Liver (tissue), 9 donors: ENCODE results near the gene TMCO5A. TPM values are rescaled to one million over a fixed set of nuclear protein-coding genes. Genes with fewer than 3 reads are reported as not detected.

Source experiments
- DNase-seq: peaks from one replicate; pipeline ENCODE4 v3.0.0-alpha.2; 2017; ENCODE audit warnings: low spot score
- H3K27ac ChIP-seq, 2 donors: one replicate each; pipeline ENCODE4 v1.7.0; 2013; ENCODE audit warnings: inconsistent platforms in 2 of 2, low read length in 2 of 2, control low read depth in 1 of 2, low read depth in 1 of 2, mild to moderate bottlenecking in 1 of 2
- H3K27me3 ChIP-seq, 4 donors: one replicate each; pipeline versions ENCODE4 v1.6.1 to v1.7.0; 2013; ENCODE audit warnings: low read length in 3 of 4, inconsistent platforms in 1 of 4, mild to moderate bottlenecking in 1 of 4, moderate library complexity in 1 of 4; ENCODE audit not compliant: control insufficient read depth in 4 of 4, insufficient read depth in 4 of 4
- H3K36me3 ChIP-seq, 4 donors: one replicate each; pipeline versions ENCODE4 v1.6.1 to v1.7.0; 2013; ENCODE audit warnings: low read length in 3 of 4, mild to moderate bottlenecking in 3 of 4, low read depth in 1 of 4, moderate library complexity in 1 of 4; ENCODE audit not compliant: control insufficient read depth in 4 of 4, insufficient read depth in 3 of 4
- H3K4me1 ChIP-seq, 4 donors: one replicate each; pipeline versions ENCODE4 v1.6.1 to v1.7.0; 2013; ENCODE audit warnings: low read length in 3 of 4, mild to moderate bottlenecking in 3 of 4, moderate library complexity in 1 of 4; ENCODE audit not compliant: control insufficient read depth in 4 of 4, insufficient read depth in 4 of 4
- H3K4me3 ChIP-seq, 3 donors: one replicate each; pipeline versions ENCODE4 v1.6.1 to v1.7.0; 2013; ENCODE audit warnings: low read length in 3 of 3, control low read depth in 1 of 3, low read depth in 1 of 3, mild to moderate bottlenecking in 1 of 3
- H3K9ac ChIP-seq, 2 donors: one replicate each; pipeline ENCODE4 v1.7.0; 2013; ENCODE audit warnings: low read length in 2 of 2, mild to moderate bottlenecking in 2 of 2, moderate library complexity in 2 of 2, control low read depth in 1 of 2, low read depth in 1 of 2
- H3K9me3 ChIP-seq, 4 donors: one replicate each; pipeline versions ENCODE4 v1.6.1 to v1.7.0; 2013; ENCODE audit warnings: low read length in 3 of 4; ENCODE audit not compliant: control insufficient read depth in 4 of 4
- CTCF ChIP-seq: fragments of 150-350 bp; IDR thresholded peaks from 2 replicates; pipeline ENCODE4 v1.5.1; 2017; ENCODE audit warnings: improper control_type of control experiment, low read depth, low read length; ENCODE audit not compliant: missing input control
- GABPA ChIP-seq, 2 donors: IDR thresholded peaks in 1 of 2; conservative IDR thresholded peaks in 1 of 2; 2 replicates each; pipeline ENCODE4 v1.6.1; 2016; ENCODE audit warnings: antibody characterized with exemption in 2 of 2, mild to moderate bottlenecking in 1 of 2, moderate library complexity in 1 of 2
- RAD21 ChIP-seq, 2 donors: IDR thresholded peaks; 2 replicates each; pipeline ENCODE4 v1.6.1; 2016; ENCODE audit warnings: antibody characterized with exemption in 2 of 2, mild to moderate bottlenecking in 2 of 2
- WGBS: extraction: QIAGEN DNeasy Blood & Tissue Kit; methylation state at CpG from one replicate; pipeline ENCODE4 v1.1.7; 2013; 5-methylcytosine and 5-hydroxymethylcytosine counted together
- polyA plus RNA-seq, 2 donors: library from polyadenylated mRNA; stranded (reverse) in 1 of 2; unstranded in 1 of 2; fragments of 200-250 nt in 1 of 2; fragments of >200 nt in 1 of 2; fragmentation: Nextera tagmentation in 1 of 2; extraction: Ambion mirVana in 1 of 2; gene quantifications; one replicate each; pipeline versions ENCODE4 v1.2.1 to v1.2.3, GENCODE V29; 2013 to 2015
- total RNA-seq, 2 donors: library from RNA; depleted of rRNA; stranded (reverse); fragments of >200 nt; gene quantifications; one replicate each; pipeline ENCODE4 v1.2.3, GENCODE V29; 2014
- donor health status: healthy.
- donor health status: healthy.
- donor health status: healthy.
- donor health status: healthy.
- donor health status: healthy.

Gene TMCO5A
- total and polyA plus RNA-seq, 4 donors, result not detected

GRCh38 chr15:37995461-37996347 is 61.3 kb downstream of the TMCO5A start:
- no peak for DNase-seq
- TF ChIP-seq CTCF, result peak; percentile 70
- TF ChIP-seq GABPA (IDR thresholded peaks at IDR 0.05 in 1 of 2, conservative IDR thresholded peaks at IDR 0.05 in 1 of 2), result no peak
- peak; percentile 88 to 94 for TF ChIP-seq RAD21 (IDR thresholded peaks at IDR 0.05)
- Histone ChIP-seq H3K36me3 (no peaks in the 10 kb centered on the region), H3K9ac (no peak overlapping the region), H3K4me3 (no peak overlapping the region), H3K4me1 (no peaks in the 10 kb centered on the region), H3K27ac (no peak overlapping the region), H3K27me3 (peaks cover 0 to 6% (median 0%) of the 10 kb centered on the region in 4 donors), H3K9me3 (peaks cover 0 to 4% (median 0%) of the 10 kb centered on the region in 4 donors)
- WGBS, result 24% methylated on average over 8 of the region's 8 CpGs
